KMS-11 (cell line): ENCODE results near the gene INO80C.

ENCODE experiments used
- H2AFZ ChIP-seq: fragments of 200-600 bp; sonication (generic); 2 replicates; pipeline ENCODE4 v1.6.1; 2016; ENCODE audit warnings: antibody characterized with exemption, mixed run types, low read depth
- H3K27ac ChIP-seq: fragments of 200-600 bp; sonication (generic); 2 replicates; pipeline ENCODE4 v1.6.1; 2016; ENCODE audit warnings: mild to moderate bottlenecking, mixed run types
- H3K27me3 ChIP-seq: fragments of 200-600 bp; sonication (generic); 2 replicates; pipeline ENCODE4 v1.6.1; 2017; ENCODE audit warnings: mild to moderate bottlenecking, low read depth, mixed run types, moderate library complexity; ENCODE audit not compliant: insufficient read depth
- H3K36me3 ChIP-seq: fragments of 200-600 bp; sonication (generic); 2 replicates; pipeline ENCODE4 v1.6.1; 2017; ENCODE audit warnings: mild to moderate bottlenecking, mixed run types; ENCODE audit not compliant: insufficient read depth
- H3K4me1 ChIP-seq: fragments of 200-600 bp; sonication (generic); 2 replicates; pipeline ENCODE4 v1.6.1; 2016; ENCODE audit warnings: mild to moderate bottlenecking, low read depth, mixed run types; ENCODE audit not compliant: poor library complexity, severe bottlenecking
- H3K4me2 ChIP-seq: fragments of 200-600 bp; sonication (generic); 2 replicates; pipeline ENCODE4 v1.7.0; 2016; ENCODE audit warnings: mild to moderate bottlenecking, mixed run types
- H3K4me3 ChIP-seq: fragments of 200-600 bp; sonication (generic); IDR thresholded peaks from 2 replicates; pipeline ENCODE4 v1.6.1; 2017; ENCODE audit warnings: low read depth, low read length, mixed read lengths; ENCODE audit not compliant: insufficient read depth
- H3K79me2 ChIP-seq: fragments of 200-600 bp; sonication (generic); 2 replicates; pipeline ENCODE4 v1.6.1; 2016; ENCODE audit warnings: low read depth, mixed run types; ENCODE audit not compliant: insufficient read depth
- H3K9ac ChIP-seq: fragments of 200-600 bp; sonication (generic); 2 replicates; pipeline ENCODE4 v1.6.1; 2016; ENCODE audit warnings: mild to moderate bottlenecking, mixed run types
- H4K20me1 ChIP-seq: fragments of 200-600 bp; sonication (generic); 2 replicates; pipeline ENCODE4 v1.6.1; 2016; ENCODE audit warnings: mild to moderate bottlenecking, mixed run types; ENCODE audit not compliant: insufficient read depth
- TF ChIP-seq, protein P1 (sequence below): fragments of 200-600 bp; sonication (generic); conservative IDR thresholded peaks from 2 replicates; pipeline ENCODE4 v1.6.1; 2017; ENCODE audit warnings: low read depth, mild to moderate bottlenecking, antibody characterized with exemption, low read length, moderate library complexity, mixed read lengths

The INO80C gene

DNA sequence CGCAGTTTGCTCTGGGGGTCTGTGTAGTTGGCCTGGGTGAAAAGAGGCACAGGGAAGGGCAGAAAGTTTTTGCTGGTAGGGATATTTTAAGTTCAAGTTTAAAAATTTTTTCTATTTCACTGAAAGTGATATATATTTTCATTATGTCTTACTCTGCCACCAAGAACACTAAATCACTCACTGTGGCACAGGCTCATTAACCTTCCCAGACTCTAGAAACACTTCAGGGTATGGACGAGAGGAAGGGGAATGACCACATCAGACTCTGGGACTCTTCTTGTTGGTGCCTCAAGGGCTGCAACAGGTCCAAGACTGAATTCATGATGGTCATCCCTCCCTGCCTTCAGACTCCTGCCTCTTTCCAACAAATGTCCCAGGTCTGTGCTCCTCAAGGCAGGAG is 29.0 kb downstream of the INO80C start:
- TF ChIP-seq, protein P1, sequence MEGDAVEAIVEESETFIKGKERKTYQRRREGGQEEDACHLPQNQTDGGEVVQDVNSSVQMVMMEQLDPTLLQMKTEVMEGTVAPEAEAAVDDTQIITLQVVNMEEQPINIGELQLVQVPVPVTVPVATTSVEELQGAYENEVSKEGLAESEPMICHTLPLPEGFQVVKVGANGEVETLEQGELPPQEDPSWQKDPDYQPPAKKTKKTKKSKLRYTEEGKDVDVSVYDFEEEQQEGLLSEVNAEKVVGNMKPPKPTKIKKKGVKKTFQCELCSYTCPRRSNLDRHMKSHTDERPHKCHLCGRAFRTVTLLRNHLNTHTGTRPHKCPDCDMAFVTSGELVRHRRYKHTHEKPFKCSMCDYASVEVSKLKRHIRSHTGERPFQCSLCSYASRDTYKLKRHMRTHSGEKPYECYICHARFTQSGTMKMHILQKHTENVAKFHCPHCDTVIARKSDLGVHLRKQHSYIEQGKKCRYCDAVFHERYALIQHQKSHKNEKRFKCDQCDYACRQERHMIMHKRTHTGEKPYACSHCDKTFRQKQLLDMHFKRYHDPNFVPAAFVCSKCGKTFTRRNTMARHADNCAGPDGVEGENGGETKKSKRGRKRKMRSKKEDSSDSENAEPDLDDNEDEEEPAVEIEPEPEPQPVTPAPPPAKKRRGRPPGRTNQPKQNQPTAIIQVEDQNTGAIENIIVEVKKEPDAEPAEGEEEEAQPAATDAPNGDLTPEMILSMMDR = no peak
- no peak overlapping the region for H3K27ac ChIP-seq
- H3K9ac ChIP-seq = no peak overlapping the region
- H3K4me1 ChIP-seq = no peaks in the 10 kb centered on the region
- no peak overlapping the region for H3K4me2 ChIP-seq
- no peak overlapping the region for H3K4me3 ChIP-seq
- no peaks in the 10 kb centered on the region for H3K36me3 ChIP-seq
- no peaks in the 10 kb centered on the region for H3K79me2 ChIP-seq
- no peak overlapping the region for H2AFZ ChIP-seq
- no peaks in the 10 kb centered on the region for H3K27me3 ChIP-seq
- H4K20me1 ChIP-seq = no peaks in the 10 kb centered on the region

DNA sequence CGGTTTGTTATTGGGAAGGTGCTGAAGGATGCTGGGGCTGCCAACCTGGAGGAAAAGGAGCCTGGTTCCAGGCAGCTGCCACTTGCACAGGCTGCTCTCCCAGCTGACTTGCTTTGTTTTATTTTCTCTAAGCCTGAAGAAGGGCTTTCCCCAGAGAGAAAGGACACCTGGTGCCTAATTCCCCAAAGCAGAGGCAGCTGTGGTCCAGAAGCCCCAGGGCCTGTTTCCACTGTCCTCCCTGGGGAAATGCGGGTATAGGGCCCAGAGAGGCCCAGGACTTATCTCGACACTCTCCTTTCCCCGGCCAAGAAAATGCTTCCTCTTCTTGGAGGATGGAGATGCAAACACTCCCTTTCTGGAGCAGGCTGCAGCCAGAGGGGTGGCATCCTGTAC is 30.1 kb downstream of the INO80C start:
- H3K36me3 ChIP-seq = no peaks in the 10 kb centered on the region
- TF ChIP-seq, protein P1 = no peak
- H3K79me2 ChIP-seq = no peaks in the 10 kb centered on the region
- no peak overlapping the region for H3K4me3 ChIP-seq
- no peak overlapping the region for H3K27ac ChIP-seq
- no peak overlapping the region for H3K9ac ChIP-seq
- H3K4me2 ChIP-seq = no peak overlapping the region
- no peaks in the 10 kb centered on the region for H3K4me1 ChIP-seq
- H3K27me3 ChIP-seq = no peaks in the 10 kb centered on the region
- H4K20me1 ChIP-seq = no peaks in the 10 kb centered on the region
- no peak overlapping the region for H2AFZ ChIP-seq

DNA sequence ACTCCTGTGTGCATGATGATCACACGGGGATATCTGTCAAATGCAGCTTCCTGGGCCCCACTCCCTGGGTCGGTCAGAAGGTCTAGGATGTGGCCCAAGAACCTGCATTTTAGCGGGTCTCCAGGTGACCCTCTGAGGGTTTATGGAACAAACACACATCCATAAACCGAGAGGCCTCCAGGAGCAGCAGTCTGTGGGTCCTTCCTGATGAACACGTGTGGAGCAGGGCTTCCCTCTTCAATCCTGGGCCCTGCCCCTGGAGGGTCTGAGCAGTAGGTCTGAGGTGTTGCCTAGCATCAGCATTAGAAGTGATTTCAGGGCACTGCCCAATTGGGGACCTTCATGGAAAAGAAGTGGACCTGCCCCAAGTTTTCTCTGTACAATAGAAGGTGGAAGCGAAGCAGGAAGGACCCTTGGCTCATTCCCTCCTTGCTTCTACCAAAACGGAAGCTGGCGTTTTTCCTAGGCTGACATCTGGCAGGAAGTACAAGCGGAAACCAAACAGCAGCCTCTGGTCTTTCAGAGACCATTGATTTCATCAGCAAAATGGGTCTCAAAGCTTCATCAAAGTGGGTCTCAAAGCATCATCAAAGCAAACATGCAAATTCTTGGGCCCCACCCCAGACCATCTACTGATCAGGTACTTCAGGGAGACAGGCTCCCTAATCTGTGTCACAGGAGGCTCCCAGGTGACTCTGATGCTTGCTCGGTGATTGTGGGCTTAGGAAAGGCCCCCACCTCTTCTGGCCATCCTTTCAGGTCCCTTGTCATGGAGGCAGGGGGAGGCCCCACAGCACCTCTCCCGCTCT is 30.7 kb downstream of the INO80C start:
- Histone ChIP-seq H3K27ac (no peak overlapping the region), H3K4me3 (no peak overlapping the region)

DNA sequence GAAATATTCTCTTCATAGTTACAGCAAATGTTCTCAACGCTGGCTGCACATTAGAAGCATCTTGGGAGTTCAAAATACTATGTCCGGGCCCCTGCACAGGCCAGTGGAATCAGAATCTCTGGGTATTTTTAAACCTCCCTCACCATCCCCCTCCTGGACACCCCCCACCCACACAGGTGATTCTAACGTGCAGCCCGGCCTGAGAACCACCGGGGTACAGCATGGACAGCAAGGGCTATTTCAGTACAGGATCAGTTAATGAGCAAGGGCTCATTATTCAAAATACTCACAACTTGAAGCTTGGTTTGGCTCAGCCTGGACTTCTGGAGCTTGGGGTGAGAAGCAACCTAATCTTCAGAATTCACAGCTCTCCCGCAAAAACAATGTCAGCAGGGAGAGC is 31.4 kb downstream of the INO80C start:
- Histone ChIP-seq H3K9ac (no peak overlapping the region), H3K36me3 (no peaks in the 10 kb centered on the region), H4K20me1 (no peaks in the 10 kb centered on the region), H3K4me2 (no peak overlapping the region), H2AFZ (no peak overlapping the region), H3K79me2 (no peaks in the 10 kb centered on the region), H3K4me1 (no peaks in the 10 kb centered on the region), H3K27ac (no peak overlapping the region), H3K4me3 (no peak overlapping the region), H3K27me3 (no peaks in the 10 kb centered on the region)
- TF ChIP-seq, protein P1 = no peak

More for the DNA sequence above, 30.7 kb downstream of the INO80C start:
- no peaks in the 10 kb centered on the region for H3K79me2 ChIP-seq
- H3K4me2 ChIP-seq = no peak overlapping the region
- H2AFZ ChIP-seq = no peak overlapping the region
- no peaks in the 10 kb centered on the region for H3K27me3 ChIP-seq
- H3K36me3 ChIP-seq = no peaks in the 10 kb centered on the region
- TF ChIP-seq, protein P1 = no peak
- H3K9ac ChIP-seq = no peak overlapping the region
- no peaks in the 10 kb centered on the region for H3K4me1 ChIP-seq
- no peaks in the 10 kb centered on the region for H4K20me1 ChIP-seq
